HG02973 (cell line): ENCODE measurements around the gene DAZAP1.

Experiments used
- ATAC-seq: cut with Tn5 transposase; IDR thresholded peaks from one replicate; pipeline ENCODE4 v1.9.1; 2021; ENCODE audit warnings: moderate library complexity; ENCODE audit not compliant: unreplicated experiment

The DAZAP1 gene

GRCh38 chr19:1377176-1377964 lies 30.0 kb upstream of the DAZAP1 start:
- no peak for ATAC-seq

GRCh38 chr19:1377965-1378785 lies 29.2 kb upstream of the DAZAP1 start:
- no peak for ATAC-seq

GRCh38 chr19:1379126-1379905 lies 28.1 kb upstream of the DAZAP1 start:
- ATAC-seq = no peak

GRCh38 chr19:1379961-1380489 lies 27.4 kb upstream of the DAZAP1 start:
- ATAC-seq = no peak

- no peak for ATAC-seq
Observed at GRCh38 chr19:1382250-1382649, 25.1 kb upstream of the DAZAP1 start.

GRCh38 chr19:1383017-1383311 lies 24.4 kb upstream of the DAZAP1 start:
- ATAC-seq = no peak

GRCh38 chr19:1383312-1384084 lies 23.9 kb upstream of the DAZAP1 start, which contains the start of gene NDUFS7:
Gene NDUFS7, plus strand, starts transcription at chr19:1383907. Its CDS starts 20 bp downstream, at chr19:1383927.
- ATAC-seq = peak; percentile 67

GRCh38 chr19:1384085-1384462 lies 23.3 kb upstream of the DAZAP1 start:
- no peak for ATAC-seq

GRCh38 chr19:1384478-1385110 lies 22.8 kb upstream of the DAZAP1 start:
- ATAC-seq = no peak

- ATAC-seq = no peak
Observed at GRCh38 chr19:1385816-1386215, 21.6 kb upstream of the DAZAP1 start.

GRCh38 chr19:1386945-1387683 lies 20.3 kb upstream of the DAZAP1 start:
- no peak for ATAC-seq

GRCh38 chr19:1387684-1388636 lies 19.4 kb upstream of the DAZAP1 start:
- no peak for ATAC-seq

- no peak for ATAC-seq
Observed at GRCh38 chr19:1388637-1389026, 18.8 kb upstream of the DAZAP1 start.

- no peak for ATAC-seq
Observed at GRCh38 chr19:1389033-1389940, 18.1 kb upstream of the DAZAP1 start.

- no peak for ATAC-seq
Observed at GRCh38 chr19:1390890-1391423, 16.4 kb upstream of the DAZAP1 start.

- ATAC-seq = no peak
Observed at GRCh38 chr19:1392407-1392806, 15.0 kb upstream of the DAZAP1 start.

- ATAC-seq = no peak
Observed at GRCh38 chr19:1392939-1393530, 14.4 kb upstream of the DAZAP1 start.
